Hypothalamus (tissue), 51 donors: ENCODE results near the gene ARHGEF12.
A peak's percentile ranks its signal among the peaks of the same experiment; 100 is the strongest.

Experiments
- DNase-seq, 51 donors: peaks; one replicate each; lab custom pipeline; 2025; lab: John Stamatoyannopoulos, UW

ARHGEF12 gene

GRCh38 chr11:120317689-120318480, 18.3 kb upstream of the ARHGEF12 start:
- no peak for DNase-seq

- DNase-seq, result no peak
These were observed 17.3 kb upstream of the ARHGEF12 start for GRCh38 chr11:120318906-120319305.

GRCh38 chr11:120324932-120325810, 11.0 kb upstream of the ARHGEF12 start, which contains the start of gene TLCD5:
Gene TLCD5 (plus strand): TSS chr11:120325299. CDS start chr11:120327442, 2,143 bp downstream.
- peak in 43 of 51 donors; percentile 20 to 76 (median 59) for DNase-seq

DNA sequence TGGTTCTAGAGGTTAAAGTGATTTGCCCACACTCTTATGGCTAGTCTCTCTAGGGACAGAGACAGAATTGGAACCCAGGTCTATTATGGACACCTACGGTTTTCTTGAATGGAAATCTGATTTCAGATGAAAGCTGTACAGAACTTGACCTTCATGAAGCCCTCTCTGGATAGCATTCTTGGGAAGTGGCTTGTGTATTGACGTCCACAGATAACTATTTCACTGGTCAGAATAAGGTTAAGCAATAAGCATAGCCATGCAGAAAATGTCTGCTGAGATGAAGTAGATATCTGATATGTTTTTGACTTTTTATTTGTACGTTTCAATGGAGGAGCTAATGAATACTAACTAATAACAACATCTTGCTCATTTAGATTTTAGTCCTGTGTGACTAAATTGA, 10.0 kb upstream of the ARHGEF12 start:
- DNase-seq, result no peak

GRCh38 chr11:120326845-120327281, 9.3 kb upstream of the ARHGEF12 start:
- DNase-seq, result peak in 1 of 51 donors; percentile 17

GRCh38 chr11:120327311-120327710, 8.9 kb upstream of the ARHGEF12 start:
- DNase-seq, result no peak

GRCh38 chr11:120329556-120329955, 6.7 kb upstream of the ARHGEF12 start:
- DNase-seq, result no peak

GRCh38 chr11:120330045-120330444, 6.2 kb upstream of the ARHGEF12 start:
- DNase-seq, result no peak

GRCh38 chr11:120331301-120331996, 4.8 kb upstream of the ARHGEF12 start:
- no peak for DNase-seq

DNA sequence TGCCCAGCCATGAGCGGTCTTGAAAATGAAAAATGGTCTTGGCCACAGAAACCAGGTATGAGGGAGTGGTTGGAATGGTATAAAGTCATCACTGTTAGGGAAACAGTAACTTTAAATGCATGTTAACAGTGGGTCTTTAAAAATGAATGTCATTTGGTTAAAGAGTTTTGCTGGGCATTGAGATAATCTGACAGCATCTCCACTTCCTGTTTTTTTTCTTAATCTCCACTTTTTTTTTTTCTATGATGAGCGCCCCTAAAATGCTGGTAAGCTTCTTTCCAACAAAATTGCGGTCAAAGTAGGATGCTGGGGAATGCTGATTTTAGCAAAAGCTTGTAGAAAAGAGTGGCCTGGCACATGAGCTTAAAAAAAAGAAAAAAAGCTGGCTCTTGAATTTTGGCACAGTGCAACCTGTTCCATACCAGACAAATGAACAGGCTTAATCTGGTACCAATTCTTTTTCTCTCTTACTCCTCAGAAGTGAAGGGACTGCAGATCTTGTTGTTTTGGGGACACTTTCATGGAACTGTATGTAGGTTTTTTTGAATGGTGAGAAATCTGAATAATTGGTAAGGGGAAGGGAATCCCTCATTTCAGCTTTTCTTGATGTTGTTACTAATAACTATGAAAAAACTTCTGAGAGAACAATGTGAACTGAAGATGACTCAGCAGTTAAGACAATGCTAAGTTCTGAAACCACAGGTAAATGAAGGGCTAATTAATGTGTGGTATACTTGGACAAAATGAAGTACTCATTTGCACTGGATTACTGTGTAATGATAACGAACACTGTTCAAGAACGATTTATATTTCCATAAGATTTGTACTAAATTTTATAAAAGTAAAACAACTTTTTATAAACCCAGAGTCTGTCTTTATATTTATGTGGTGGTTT, 3.1 kb upstream of the ARHGEF12 start:
- peak in 1 of 51 donors; percentile 31 for DNase-seq

- no peak for DNase-seq
These were observed 2.4 kb upstream of the ARHGEF12 start for GRCh38 chr11:120333801-120334200.

DNA sequence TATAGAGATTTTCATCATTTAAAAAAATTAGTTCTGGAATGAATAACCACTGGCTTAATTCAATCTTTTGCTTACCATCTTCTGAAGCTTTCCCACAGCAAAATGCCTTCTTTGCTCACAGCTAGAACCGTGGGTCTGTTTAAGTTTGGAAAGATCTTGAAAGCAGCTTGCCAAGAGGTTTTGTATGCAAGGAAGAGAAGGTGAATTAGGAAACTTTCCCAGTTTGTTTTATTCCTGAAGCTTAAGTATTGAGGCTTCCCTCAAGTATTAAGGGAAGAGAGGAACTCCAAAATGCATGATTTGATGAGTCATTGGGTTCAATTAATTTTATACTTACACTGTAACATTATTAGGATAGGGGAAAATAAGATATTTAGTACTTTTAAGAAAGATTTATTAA, 1.9 kb upstream of the ARHGEF12 start:
- no peak for DNase-seq

GRCh38 chr11:120334894-120335462, 1.2 kb upstream of the ARHGEF12 start:
- DNase-seq, result peak in 24 of 51 donors; percentile 7 to 88 (median 36)

- peak in 2 of 51 donors; percentile 51 to 56 for DNase-seq
These were observed 681 bp upstream of the ARHGEF12 start for GRCh38 chr11:120335556-120335907.

- DNase-seq, result peak in 23 of 51 donors; percentile 10 to 80 (median 60)
These were observed 585 bp downstream of the ARHGEF12 start for GRCh38 chr11:120336641-120337354.

DNA sequence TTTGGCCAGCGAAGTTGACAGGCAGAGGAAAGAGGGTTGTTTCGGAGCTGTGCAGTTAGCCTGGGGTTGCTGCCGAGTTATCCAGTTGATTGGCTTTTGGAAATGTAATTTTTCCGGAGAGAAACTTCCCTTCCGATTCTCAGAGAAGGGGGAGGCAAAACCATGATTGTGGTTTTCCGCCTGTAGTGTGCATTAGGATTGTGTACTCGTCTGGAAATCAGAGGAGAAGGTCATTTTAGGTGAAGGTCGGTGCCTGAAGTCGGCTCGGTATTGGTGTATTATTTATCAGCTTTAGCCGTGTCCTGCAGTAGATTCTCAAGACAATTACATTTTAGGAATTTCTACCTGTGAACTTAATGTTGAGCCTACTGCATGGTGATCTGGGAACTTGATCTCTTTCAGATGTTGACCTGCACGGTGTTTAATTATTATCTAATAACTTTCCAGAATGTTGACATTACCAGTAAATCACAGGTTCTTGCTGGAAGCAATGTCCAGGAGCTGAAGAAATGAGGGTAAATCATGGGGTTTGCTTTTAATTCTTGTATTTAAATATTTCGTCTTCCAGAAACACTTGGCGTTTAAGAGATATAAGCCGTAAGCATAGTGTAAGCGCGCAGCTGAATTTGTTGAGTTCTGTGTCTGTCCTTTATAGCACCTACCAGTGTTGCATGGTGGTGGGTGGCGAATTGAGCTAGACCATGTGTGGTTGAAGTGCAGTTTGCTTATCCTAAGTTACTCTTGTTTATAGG, 1.3 kb downstream of the ARHGEF12 start:
- DNase-seq, result peak in 4 of 51 donors; percentile 10 to 58 (median 18)

DNA sequence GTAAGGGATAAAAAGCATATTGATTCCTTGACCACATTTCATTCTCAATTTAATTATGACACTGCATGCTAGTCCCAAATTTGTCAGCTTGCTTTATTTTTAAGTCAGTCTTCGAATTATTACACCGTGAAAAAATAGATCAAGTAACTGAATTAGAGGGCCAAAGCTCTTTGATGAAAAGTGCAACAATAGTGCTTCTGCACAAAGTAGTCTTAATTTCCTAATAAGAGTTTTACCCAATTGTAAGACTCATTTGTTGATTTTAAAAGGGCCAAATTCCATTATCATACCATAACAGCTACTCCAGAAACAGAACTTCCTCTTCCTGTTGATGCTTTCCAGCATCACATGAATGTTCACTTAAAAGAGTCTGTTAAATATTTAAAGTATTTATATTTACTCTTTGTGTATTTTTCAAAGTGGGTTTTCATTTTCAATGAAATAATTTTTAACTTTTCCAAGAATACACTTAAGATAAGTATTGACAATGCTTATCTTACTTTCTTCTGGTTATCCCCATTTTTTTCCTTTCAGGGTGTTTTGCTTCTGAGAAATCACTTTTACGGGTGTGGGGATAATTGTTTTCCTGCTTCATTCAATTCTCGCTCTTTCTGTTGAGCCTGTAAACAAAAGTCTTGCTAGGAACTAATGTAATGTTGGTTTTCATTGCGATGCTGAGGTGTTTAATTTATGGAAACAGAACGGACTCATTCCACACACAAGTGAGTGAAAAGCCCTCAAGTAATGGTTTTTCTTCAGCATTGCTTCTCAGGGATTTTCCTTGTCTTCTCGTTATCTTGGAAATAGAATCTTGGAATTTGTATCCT, 2.1 kb downstream of the ARHGEF12 start:
- peak in 1 of 51 donors; percentile 49 for DNase-seq
